DND-41 (cell line): ENCODE results near the gene TUBB2B.

Source experiments
- CTCF ChIP-seq: IDR thresholded peaks from 2 replicates; pipeline ENCODE4 v1.5.1; 2012; ENCODE audit warnings: borderline replicate concordance, low read length, moderate library complexity, mild to moderate bottlenecking; ENCODE audit not compliant: poor library complexity, severe bottlenecking; ENCODE audit errors: extremely low read depth
- EZH2 ChIP-seq: IDR thresholded peaks from 3 replicates; pipeline ENCODE4 v1.6.1; 2012; ENCODE audit warnings: borderline replicate concordance, low read depth, mild to moderate bottlenecking, moderate library complexity, low read length, inconsistent platforms; ENCODE audit not compliant: severe bottlenecking

GRCh38 chr6:3230900-3231246, 3.4 kb upstream of the TUBB2B start:
- TF ChIP-seq CTCF (no peak), EZH2 (no peak)
